GM18502 (cell line): ENCODE results near the gene NID1.
"Not testable (repeated sequence)": the region's sequence is repeated elsewhere in the genome, so short reads cannot be mapped to it uniquely, and the experiment has no call there.

Source experiments
- ATAC-seq: cut with Tn5 transposase; IDR thresholded peaks from one replicate; pipeline ENCODE4 v1.9.1; 2021; ENCODE audit warnings: mild to moderate bottlenecking; ENCODE audit not compliant: unreplicated experiment, poor library complexity

Gene NID1

GRCh38 chr1:236030534-236030933 lies 34.4 kb downstream of the NID1 start:
- ATAC-seq, result no peak

- no peak for ATAC-seq
Observed at GRCh38 chr1:236029428-236029940, 35.4 kb downstream of the NID1 start.

- no peak for ATAC-seq
Observed at GRCh38 chr1:236027104-236027503, 37.8 kb downstream of the NID1 start.

GRCh38 chr1:236025836-236026235 lies 39.1 kb downstream of the NID1 start:
- no peak for ATAC-seq

- no peak for ATAC-seq
Observed at GRCh38 chr1:236024641-236025040, 40.2 kb downstream of the NID1 start.

- ATAC-seq, result no peak
Observed at GRCh38 chr1:236023926-236024565, 40.8 kb downstream of the NID1 start.

- no peak for ATAC-seq
Observed at GRCh38 chr1:236021424-236022135, 43.3 kb downstream of the NID1 start.

- ATAC-seq, result no peak
Observed at GRCh38 chr1:236020359-236021219, 44.3 kb downstream of the NID1 start.

GRCh38 chr1:236018885-236019453 lies 45.9 kb downstream of the NID1 start:
- no peak for ATAC-seq

GRCh38 chr1:236016782-236017400 lies 48.0 kb downstream of the NID1 start:
- no peak for ATAC-seq

- no peak for ATAC-seq
Observed at GRCh38 chr1:236016083-236016482, 48.8 kb downstream of the NID1 start.

GRCh38 chr1:236015539-236015938 lies 49.4 kb downstream of the NID1 start:
- no peak for ATAC-seq

- ATAC-seq, result no peak
Observed at GRCh38 chr1:236013330-236013729, 51.6 kb downstream of the NID1 start.

- ATAC-seq, result no peak
Observed at GRCh38 chr1:236011641-236012040, 53.2 kb downstream of the NID1 start.

GRCh38 chr1:236010443-236010842 lies 54.4 kb downstream of the NID1 start:
- no peak for ATAC-seq

GRCh38 chr1:236009857-236010256 lies 55.0 kb downstream of the NID1 start:
- ATAC-seq, result no peak

- no peak for ATAC-seq
Observed at GRCh38 chr1:236009191-236009590, 55.7 kb downstream of the NID1 start.

GRCh38 chr1:236007781-236008180 lies 57.1 kb downstream of the NID1 start:
- no peak for ATAC-seq

GRCh38 chr1:236003058-236003457 lies 61.8 kb downstream of the NID1 start:
- not testable (repeated sequence) for ATAC-seq

- no peak for ATAC-seq
Observed at GRCh38 chr1:236002572-236002971, 62.3 kb downstream of the NID1 start.
